Astrocyte (in vitro differentiated cells and primary cell): ENCODE data around the gene CFAP65.

Experiments
- CTCF ChIP-seq: IDR thresholded peaks from 2 replicates; pipeline ENCODE4 v1.5.1; 2011; ENCODE audit warnings: low read depth, mild to moderate bottlenecking, inconsistent platforms, low read length, moderate library complexity; ENCODE audit not compliant: insufficient read depth
- EZH2 ChIP-seq: IDR thresholded peaks from 2 replicates; pipeline ENCODE4 v1.6.1; 2012; ENCODE audit warnings: mild to moderate bottlenecking, low read length, inconsistent platforms; ENCODE audit not compliant: insufficient read depth

GRCh38 chr2:219042157-219042556 lies 841 bp upstream of the CFAP65 start:
- no peak for TF ChIP-seq CTCF
- TF ChIP-seq EZH2, result no peak
